Effector memory CD8-positive, alpha-beta T cell (primary cell): ENCODE data around the gene KRT76.
A peak's percentile ranks its signal among the peaks of the same experiment; 100 is the strongest.

Experiments
- ATAC-seq: fragments of 150-1000 bp; cut with Tn5 transposase; replicated peaks from 2 replicates; pipeline ENCODE4 v1.10.0; 2021; ENCODE audit warnings: mild to moderate bottlenecking, moderate library complexity
- DNase-seq, 3 experiments: peaks; one replicate each; pipeline ENCODE4 v3.0.0; 2021
- H3K27ac Mint-ChIP-seq, 2 donors: one replicate each; pipeline ENCODE4 v1.8.0; 2022; ENCODE audit warnings: mild to moderate bottlenecking in 2 of 2, mixed read lengths in 2 of 2, moderate library complexity in 2 of 2
- H3K27me3 Mint-ChIP-seq, 2 donors: one replicate each; pipeline ENCODE4 v1.8.0; 2022; ENCODE audit warnings: mixed read lengths in 2 of 2
- H3K36me3 Mint-ChIP-seq: one replicate; pipeline ENCODE4 v1.8.0; 2022; ENCODE audit warnings: mild to moderate bottlenecking, moderate library complexity, mixed read lengths; ENCODE audit not compliant: insufficient read depth
- H3K4me1 Mint-ChIP-seq, 2 donors: one replicate each; pipeline ENCODE4 v1.8.0; 2022; ENCODE audit warnings: low read depth in 2 of 2, mixed read lengths in 2 of 2
- H3K4me3 Mint-ChIP-seq, 2 donors: one replicate each; pipeline ENCODE4 v1.8.0; 2022; ENCODE audit warnings: mild to moderate bottlenecking in 2 of 2, mixed read lengths in 2 of 2, moderate library complexity in 2 of 2
- H3K9me3 Mint-ChIP-seq, 2 donors: one replicate each; pipeline ENCODE4 v1.8.0; 2022; ENCODE audit warnings: mixed read lengths in 2 of 2

The KRT76 gene

GRCh38 chr12:52808573-52809160, 31.5 kb upstream of the KRT76 start:
- DNase-seq: no peak
- Mint-ChIP-seq H3K36me3 (peaks cover 3% of the 10 kb centered on the region), H3K4me1 (no peaks in the 10 kb centered on the region), H3K27ac (peak overlapping the region in 1 of 2 donors; percentile 32), H3K4me3 (no peak overlapping the region), H3K27me3 (peaks cover 24 to 47% of the 10 kb centered on the region in 2 donors), H3K9me3 (no peaks in the 10 kb centered on the region)
- no peak for ATAC-seq

DNA sequence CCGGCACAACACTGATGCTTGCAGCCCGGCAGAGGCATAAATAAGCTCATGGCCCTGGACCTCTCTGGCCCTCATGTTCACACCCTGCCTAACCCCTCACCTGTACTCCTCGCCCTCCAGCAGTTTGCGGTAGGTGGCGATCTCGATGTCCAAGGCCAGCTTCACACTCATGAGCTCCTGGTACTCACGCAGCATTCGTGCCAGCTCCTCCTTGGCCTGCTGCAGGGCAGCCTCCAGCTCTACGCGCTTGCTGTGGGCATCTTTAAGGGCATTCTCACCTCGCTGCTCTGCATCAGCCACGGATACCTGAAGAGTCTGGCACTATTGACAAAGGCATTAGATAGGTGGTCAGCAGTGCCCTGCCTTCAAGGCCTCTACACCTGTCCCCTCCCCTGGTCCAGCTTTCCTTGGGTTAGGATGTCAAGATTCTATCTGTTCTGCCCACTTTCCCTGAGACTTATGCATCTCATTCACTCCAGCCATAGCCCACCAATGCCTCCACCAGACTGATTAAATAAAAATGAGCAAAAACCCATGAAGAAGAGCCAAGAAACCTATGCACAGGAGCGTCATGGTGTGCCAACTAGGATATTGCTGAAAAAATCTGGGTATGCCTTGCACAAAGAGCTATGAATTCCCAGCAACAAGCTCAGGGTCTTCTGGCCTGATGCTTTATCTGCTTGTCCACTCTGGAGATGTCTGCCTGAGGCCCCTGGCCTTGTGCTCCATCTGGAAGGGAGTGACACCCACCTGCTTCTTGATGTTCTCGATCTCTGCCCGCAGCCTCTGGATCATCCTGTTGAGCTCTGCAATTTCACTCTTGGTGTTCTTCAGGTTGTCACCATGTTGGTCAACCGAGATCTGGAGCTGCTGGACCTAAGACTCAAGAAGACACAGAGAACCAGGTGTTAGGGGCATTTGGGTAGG, 30.7 kb upstream of the KRT76 start:
- DNase-seq: no peak
- Mint-ChIP-seq H3K27ac (no peak overlapping the region), H3K27me3 (peaks cover 24 to 50% of the 10 kb centered on the region in 2 donors), H3K4me1 (no peaks in the 10 kb centered on the region), H3K36me3 (peaks cover 3% of the 10 kb centered on the region), H3K9me3 (no peaks in the 10 kb centered on the region), H3K4me3 (no peak overlapping the region)
- ATAC-seq: no peak

DNA sequence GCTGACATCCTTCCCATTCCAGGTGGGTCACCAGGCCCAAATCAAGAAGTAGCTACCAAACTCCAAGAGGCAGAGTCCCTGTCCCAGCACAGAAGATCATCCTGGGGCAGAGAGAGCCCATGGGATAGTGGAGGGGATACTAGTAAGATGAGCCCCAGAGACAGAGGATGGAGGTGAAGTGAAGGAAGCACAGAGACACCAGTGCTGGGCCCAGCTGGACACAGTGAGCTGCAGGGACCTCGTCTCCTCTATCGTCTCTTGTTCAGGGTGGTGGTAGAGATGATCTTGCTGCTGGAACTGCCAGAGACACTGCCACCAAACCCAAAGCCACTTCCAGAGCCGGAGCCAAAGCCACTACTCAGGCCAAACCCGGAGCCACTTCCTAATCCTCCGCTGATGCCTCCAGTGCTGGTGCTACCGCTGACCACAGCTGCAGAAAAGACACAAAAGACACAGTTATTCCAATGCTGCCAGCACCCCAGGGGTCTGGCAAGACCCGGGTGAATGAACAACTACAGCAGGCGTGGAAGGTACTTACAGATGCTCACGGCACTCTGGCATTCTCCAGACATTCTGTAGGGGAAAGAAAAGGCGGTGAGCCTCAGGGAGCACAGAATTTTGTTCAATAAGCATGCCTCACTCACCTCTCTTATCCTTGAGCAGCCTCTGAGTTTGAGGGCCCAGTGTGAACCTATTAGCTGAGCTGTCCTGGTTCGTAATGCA, 29.8 kb upstream of the KRT76 start:
- DNase-seq: no peak
- H3K36me3 Mint-ChIP-seq: peaks cover 3% of the 10 kb centered on the region
- no peak overlapping the region for H3K27ac Mint-ChIP-seq
- peaks cover 24 to 56% of the 10 kb centered on the region in 2 donors for H3K27me3 Mint-ChIP-seq
- H3K4me3 Mint-ChIP-seq: no peak overlapping the region
- no peak for ATAC-seq
- H3K9me3 Mint-ChIP-seq: no peaks in the 10 kb centered on the region
- no peaks in the 10 kb centered on the region for H3K4me1 Mint-ChIP-seq

DNA sequence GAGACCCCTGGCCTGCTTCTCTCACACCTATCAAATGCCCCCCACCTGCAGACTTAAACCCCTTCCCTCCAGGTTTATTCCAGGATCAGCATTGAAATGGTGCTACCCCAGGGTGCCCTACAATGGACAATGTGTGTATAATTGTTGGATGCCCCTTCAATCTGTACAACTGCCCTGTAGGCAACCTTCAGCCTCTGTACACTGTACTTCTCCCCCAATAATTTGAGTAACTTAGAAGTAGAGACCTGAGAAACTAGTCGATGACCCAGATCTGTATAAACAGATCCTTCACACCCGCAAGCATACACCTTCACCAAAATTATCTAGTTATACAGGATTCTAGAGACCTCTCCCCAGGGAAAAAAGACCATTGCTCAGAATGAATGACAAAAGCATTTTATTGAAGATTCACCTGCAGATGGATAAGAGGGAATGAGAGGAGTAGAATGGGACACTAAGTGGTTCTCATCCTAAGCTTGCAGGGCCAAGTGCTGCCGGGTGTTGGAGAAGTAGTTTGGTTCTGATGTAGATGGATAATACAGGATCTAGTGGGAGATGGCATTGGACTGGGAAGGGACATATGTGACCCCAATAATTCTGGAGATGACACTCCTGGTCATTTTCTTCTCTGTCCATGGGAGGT, 29.1 kb upstream of the KRT76 start:
- Mint-ChIP-seq H3K4me3 (no peak overlapping the region), H3K36me3 (peaks cover 3% of the 10 kb centered on the region), H3K27me3 (peaks cover 24 to 59% of the 10 kb centered on the region in 2 donors), H3K27ac (no peak overlapping the region), H3K4me1 (no peaks in the 10 kb centered on the region), H3K9me3 (no peaks in the 10 kb centered on the region)
- ATAC-seq: no peak
- no peak for DNase-seq

GRCh38 chr12:52805739-52806138, 28.6 kb upstream of the KRT76 start:
- DNase-seq (no peak), ATAC-seq (no peak)
- no peaks in the 10 kb centered on the region for H3K4me1 Mint-ChIP-seq
- no peaks in the 10 kb centered on the region for H3K9me3 Mint-ChIP-seq
- H3K27ac Mint-ChIP-seq: no peak overlapping the region
- H3K27me3 Mint-ChIP-seq: peaks cover 24 to 59% of the 10 kb centered on the region in 2 donors
- no peak overlapping the region for H3K4me3 Mint-ChIP-seq
- H3K36me3 Mint-ChIP-seq: peaks cover 3% of the 10 kb centered on the region

DNA sequence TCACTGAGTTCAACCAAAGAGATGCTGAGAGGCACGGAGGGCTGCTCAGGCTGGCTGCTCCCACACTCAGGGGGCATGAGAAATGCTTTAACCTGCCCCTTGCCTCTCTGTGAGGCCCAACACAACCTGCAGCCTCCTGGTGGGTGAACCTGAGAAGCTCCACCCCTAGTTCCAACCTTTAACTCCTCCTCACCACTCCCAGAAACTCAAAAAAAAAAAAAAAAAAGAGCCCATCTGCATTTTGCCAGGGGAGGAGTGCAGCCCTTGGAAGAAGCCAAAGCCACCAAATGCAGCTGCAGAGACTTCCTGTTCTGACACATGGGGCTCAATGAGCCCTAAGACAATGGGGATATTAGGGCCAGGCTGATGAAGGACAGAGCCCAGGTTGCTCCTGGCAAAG, 27.9 kb upstream of the KRT76 start:
- Mint-ChIP-seq H3K27me3 (peaks cover 24 to 59% of the 10 kb centered on the region in 2 donors), H3K27ac (no peak overlapping the region), H3K36me3 (peaks cover 3% of the 10 kb centered on the region), H3K4me3 (no peak overlapping the region), H3K4me1 (no peaks in the 10 kb centered on the region), H3K9me3 (no peaks in the 10 kb centered on the region)
- ATAC-seq: no peak
- no peak for DNase-seq

- H3K27ac Mint-ChIP-seq: no peak overlapping the region
- DNase-seq (no peak), ATAC-seq (no peak)
- peaks cover 3% of the 10 kb centered on the region for H3K36me3 Mint-ChIP-seq
- H3K4me3 Mint-ChIP-seq: no peak overlapping the region
- H3K27me3 Mint-ChIP-seq: peaks cover 11 to 34% of the 10 kb centered on the region in 2 donors
- no peaks in the 10 kb centered on the region for H3K4me1 Mint-ChIP-seq
- no peaks in the 10 kb centered on the region for H3K9me3 Mint-ChIP-seq
These were observed 25.3 kb upstream of the KRT76 start for GRCh38 chr12:52802442-52802841.

DNA sequence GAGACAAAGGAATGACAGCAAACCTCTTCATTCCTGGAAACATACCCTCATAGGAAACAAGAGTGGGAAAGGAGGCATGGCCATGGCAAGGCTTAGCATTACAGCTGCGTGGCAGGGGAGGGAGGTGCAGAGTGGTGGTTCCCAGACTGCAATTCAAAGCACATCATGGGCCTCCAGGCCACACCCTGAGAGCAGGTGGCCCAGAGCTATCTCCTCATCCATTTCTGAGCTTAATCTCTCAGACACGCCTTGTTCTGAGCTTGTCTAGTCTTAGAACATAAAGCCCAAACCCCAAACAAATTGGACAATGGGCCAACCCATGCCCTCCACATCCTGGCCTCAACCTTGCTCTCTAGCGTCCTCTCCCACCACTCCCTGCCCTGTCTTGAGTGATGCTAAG, 24.6 kb upstream of the KRT76 start:
- DNase-seq: no peak
- Mint-ChIP-seq H3K4me3 (no peak overlapping the region), H3K27ac (peak overlapping the region in 1 of 2 donors; percentile 12), H3K9me3 (no peaks in the 10 kb centered on the region), H3K36me3 (peaks cover 3% of the 10 kb centered on the region), H3K27me3 (peaks cover 6 to 28% of the 10 kb centered on the region in 2 donors), H3K4me1 (no peaks in the 10 kb centered on the region)
- ATAC-seq: no peak

DNA sequence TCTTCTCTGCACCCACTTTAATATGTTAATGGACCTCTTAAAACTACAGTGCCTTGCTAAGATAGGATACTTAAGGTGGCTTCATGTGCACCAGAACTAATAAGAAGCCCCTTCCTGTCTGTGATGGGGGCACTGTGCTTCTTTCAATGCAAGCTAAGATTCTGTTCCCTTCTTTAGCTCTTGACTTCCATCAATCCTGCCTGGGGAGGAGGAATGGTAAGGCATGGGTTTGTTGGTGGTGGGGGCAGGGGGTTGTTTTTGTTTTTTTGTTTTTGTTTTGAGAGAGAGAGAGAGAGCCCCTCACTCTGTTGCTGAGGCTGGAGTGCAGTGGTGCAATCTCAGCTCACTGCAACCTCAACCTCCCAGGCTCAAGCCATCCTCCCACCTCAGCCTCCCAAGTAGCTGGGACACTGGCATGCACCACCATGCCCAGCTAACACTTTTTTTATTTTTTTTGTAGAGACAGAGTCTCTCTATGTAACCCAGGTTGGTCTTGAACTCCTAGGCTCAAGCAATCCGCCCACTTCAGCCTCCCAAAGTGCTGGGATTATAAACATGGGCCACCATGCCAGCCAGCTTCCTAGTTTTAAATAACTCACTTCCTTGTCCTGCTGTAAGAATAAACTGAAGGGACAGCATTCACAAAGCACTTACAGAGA, 23.2 kb upstream of the KRT76 start:
- Mint-ChIP-seq H3K27ac (peak overlapping the region in 1 of 2 donors; percentile 81), H3K9me3 (no peaks in the 10 kb centered on the region), H3K4me3 (no peak overlapping the region), H3K4me1 (no peaks in the 10 kb centered on the region), H3K27me3 (peaks cover 0 to 16% of the 10 kb centered on the region in 2 donors), H3K36me3 (peaks cover 3% of the 10 kb centered on the region)
- no peak for DNase-seq
- no peak for ATAC-seq

- peaks cover 0 to 20% of the 10 kb centered on the region in 2 donors for H3K27me3 Mint-ChIP-seq
- H3K36me3 Mint-ChIP-seq: no peaks in the 10 kb centered on the region
- no peaks in the 10 kb centered on the region for H3K9me3 Mint-ChIP-seq
- peak overlapping the region in 1 of 2 donors; percentile 81 for H3K27ac Mint-ChIP-seq
- H3K4me3 Mint-ChIP-seq: no peak overlapping the region
- H3K4me1 Mint-ChIP-seq: no peaks in the 10 kb centered on the region
- ATAC-seq: no peak
- DNase-seq: no peak
These were observed 22.5 kb upstream of the KRT76 start for GRCh38 chr12:52799505-52800211.

GRCh38 chr12:52798671-52799504, 21.7 kb upstream of the KRT76 start:
- Mint-ChIP-seq H3K27ac (no peak overlapping the region), H3K4me1 (no peaks in the 10 kb centered on the region), H3K4me3 (no peak overlapping the region), H3K9me3 (no peaks in the 10 kb centered on the region), H3K27me3 (peaks cover 4 to 25% of the 10 kb centered on the region in 2 donors), H3K36me3 (no peaks in the 10 kb centered on the region)
- ATAC-seq (no peak), DNase-seq (no peak)
